GM12864 (cell line): ENCODE data around the gene MT1E.

Source experiments
- DNase-seq: peaks from one replicate; pipeline ENCODE4 v3.0.0-alpha.2; 2011; ENCODE audit warnings: low read depth
- H3K4me3 ChIP-seq: 2 replicates; pipeline ENCODE4 v1.5.1; 2011; ENCODE audit warnings: mild to moderate bottlenecking, low read depth, low read length, control low read depth
- CTCF ChIP-seq: IDR thresholded peaks from 2 replicates; pipeline ENCODE4 v1.5.1; 2011; ENCODE audit warnings: low read depth, mild to moderate bottlenecking, moderate library complexity, low read length, control low read depth, inconsistent platforms; ENCODE audit errors: missing control alignments

MT1E gene

GRCh38 chr16:56607109-56607618, 18.4 kb upstream of the MT1E start:
- TF ChIP-seq CTCF = no peak
- DNase-seq = no peak
- no peak overlapping the region for H3K4me3 ChIP-seq

- no peak overlapping the region for H3K4me3 ChIP-seq
- TF ChIP-seq CTCF = no peak
Observed at GRCh38 chr16:56607675-56608042, 17.9 kb upstream of the MT1E start.

GRCh38 chr16:56608043-56608875, 17.3 kb upstream of the MT1E start, which contains the start of gene MT2A:
MT2A (plus strand) TSS chr16:56608584; CDS start chr16:56608656, 72 bp downstream.
- DNase-seq = peak; percentile 74
- H3K4me3 ChIP-seq = peak within 1 kb of the TSS; percentile 58
- TF ChIP-seq CTCF = no peak

More at GRCh38 chr16:56607675-56608042, 17.9 kb upstream of the MT1E start:
- no peak for DNase-seq

- DNase-seq = no peak
- H3K4me3 ChIP-seq = peak overlapping the region; percentile 58
- no peak for TF ChIP-seq CTCF
Observed at GRCh38 chr16:56608876-56609462, 16.6 kb upstream of the MT1E start.

GRCh38 chr16:56609463-56609921, 16.1 kb upstream of the MT1E start:
- peak overlapping the region; percentile 58 for H3K4me3 ChIP-seq
- TF ChIP-seq CTCF = no peak
- peak; percentile 76 for DNase-seq

- TF ChIP-seq CTCF = no peak
- H3K4me3 ChIP-seq = peak overlapping the region; percentile 58
- DNase-seq = no peak
Observed at GRCh38 chr16:56610017-56610608, 15.5 kb upstream of the MT1E start.
